ENCODE data around the gene SIVA1. TPM values are rescaled to one million over a fixed set of nuclear protein-coding genes. Genes with fewer than 3 reads are reported as not detected.
A peak's percentile ranks its signal among the peaks of the same experiment; 100 is the strongest.

The SIVA1 gene
- total and polyA plus RNA-seq, 2 donors (not counting 1 experiment from before 2014, with no cell fraction given), result 50.7 to 123 TPM

- H3K27me3 ChIP-seq (replicated peaks in 1 of 4; ENCODE audit: control extremely low read depth in 1 of 4, control insufficient read depth in 3 of 4, insufficient read depth in 4 of 4, low read length in 3 of 4), result no peaks in the 10 kb centered on the region
- H2AFZ ChIP-seq (ENCODE audit: insufficient read depth, low read depth, low read length, poor library complexity, severe bottlenecking), result no peak overlapping the region
- peaks cover 32 to 54% of the 10 kb centered on the region in 2 donors for H3K4me1 ChIP-seq (ENCODE audit: control insufficient read depth in 2 of 2, insufficient read depth in 2 of 2, low read length in 2 of 2)
- DNase-seq (peak; percentile 50), ATAC-seq (ENCODE audit: low read depth) (no peak)
- H3K9ac ChIP-seq (ENCODE audit: low read length), result no peak overlapping the region
- peaks cover 33% of the 10 kb centered on the region for H3K79me2 ChIP-seq (ENCODE audit: control insufficient read depth, insufficient read depth, low read length)
- CTCF ChIA-PET, result interaction anchor here (1.3 to 1.5 kb wide), 2 partner anchors 18 to 29 kb away, joined by 3 to 4 read pairs; no protein-coding TSS in a partner anchor
- peak overlapping the region in 1 of 2 donors; percentile 81 for H3K27ac ChIP-seq (ENCODE audit: low read length in 2 of 2)
- Mint-ChIP-seq H3K4me1 (peaks cover 53% of the 10 kb centered on the region), H3K27ac (peak overlapping the region; percentile 86), H3K4me3 (peak overlapping the region; percentile 79), H3K27me3 (no peaks in the 10 kb centered on the region), H3K9me3 (ENCODE audit: insufficient read depth) (no peaks in the 10 kb centered on the region)
- no peaks in the 10 kb centered on the region for H3K9me3 ChIP-seq (ENCODE audit: control extremely low read depth in 1 of 3, control insufficient read depth in 2 of 3, insufficient read depth in 1 of 3, low read length in 2 of 3)
- intact Hi-C loops (cut with micrococcal nuclease), result no loop called here
- H3K4me2 ChIP-seq (replicated peaks; ENCODE audit: low read depth, low read length, poor library complexity, severe bottlenecking), result no peak overlapping the region
- peaks cover 38% of the 10 kb centered on the region for H4K20me1 ChIP-seq (ENCODE audit: control insufficient read depth, insufficient read depth, low read length, poor library complexity, severe bottlenecking)
- H3K36me3 ChIP-seq (replicated peaks in 1 of 2; ENCODE audit: control extremely low read depth in 1 of 2, control insufficient read depth in 1 of 2, extremely low read depth in 1 of 2, insufficient read depth in 2 of 2, low read length in 1 of 2), result peaks cover 0 to 5% of the 10 kb centered on the region in 2 experiments
- 87% methylated on average over 3 of the region's 6 CpGs for WGBS (ENCODE audit: insufficient coverage)
- POLR2A ChIA-PET, result interaction anchor here (0.5 kb wide), 1 partner anchor 248 kb away, joined by 6 read pairs; no protein-coding TSS in a partner anchor
- no peak overlapping the region for H3K4me3 ChIP-seq (ENCODE audit: control extremely low read depth in 1 of 5, extremely low read depth in 1 of 5, insufficient read depth in 1 of 5, low read depth in 2 of 5, low read length in 4 of 5)
- TF ChIP-seq EZH2 (IDR thresholded peaks at IDR 0.05; ENCODE audit: borderline replicate concordance, insufficient read depth, low read depth, low read length, poor library complexity, severe bottlenecking) (no peak), CTCF (IDR thresholded peaks at IDR 0.05) (no peak)
These were observed 43.7 kb downstream of the SIVA1 start for GRCh38 chr14:104796687-104797081.
